ENCODE results near the gene CYFIP1.

The CYFIP1 gene

DNA sequence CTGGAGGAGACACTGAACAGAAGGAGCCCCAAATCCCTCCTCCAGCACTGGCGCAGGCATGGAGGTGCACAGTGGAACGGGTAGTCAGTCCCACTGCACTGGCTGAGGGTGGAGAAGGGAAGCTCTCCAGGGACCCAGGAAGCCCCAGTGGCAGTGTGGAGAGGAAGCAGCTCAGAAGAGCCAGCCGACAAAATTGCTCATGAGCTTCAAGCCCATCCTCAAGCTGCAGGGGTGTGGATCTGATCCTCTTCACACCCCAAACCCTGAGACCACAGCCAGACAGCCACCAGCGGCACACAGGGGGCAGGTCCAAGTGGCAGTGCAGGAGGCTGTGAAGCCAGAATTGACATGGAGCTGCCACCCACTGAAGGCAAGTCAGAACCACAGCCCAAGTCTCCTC is 32.1 kb downstream of the CYFIP1 start:
- no peak for DNase-seq

- DNase-seq, result no peak
Measured at GRCh38 chr15:22947101-22948000, 32.8 kb downstream of the CYFIP1 start.

DNA sequence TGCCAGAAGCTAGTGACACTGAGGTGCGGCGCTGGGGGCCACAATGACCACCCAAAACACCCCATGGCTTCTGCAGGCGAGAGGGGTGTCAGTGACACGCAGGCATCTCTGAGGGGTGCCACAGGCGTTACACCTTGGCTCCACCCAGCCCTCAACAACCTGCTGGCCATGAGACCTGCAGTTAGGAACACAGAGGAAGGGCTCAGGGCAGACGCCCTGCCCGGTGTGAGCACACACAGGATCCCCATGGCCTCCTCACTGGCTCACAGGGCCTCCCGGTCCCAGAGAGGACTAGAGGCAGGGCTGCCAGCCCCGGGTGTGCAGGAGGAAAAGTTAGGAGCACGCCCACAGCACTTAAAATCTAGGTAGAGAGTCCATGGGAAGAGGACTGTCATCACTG is 35.1 kb downstream of the CYFIP1 start:
- DNase-seq, result no peak

GRCh38 chr15:22944651-22945050 is 35.5 kb downstream of the CYFIP1 start:
- DNase-seq, result no peak

DNA sequence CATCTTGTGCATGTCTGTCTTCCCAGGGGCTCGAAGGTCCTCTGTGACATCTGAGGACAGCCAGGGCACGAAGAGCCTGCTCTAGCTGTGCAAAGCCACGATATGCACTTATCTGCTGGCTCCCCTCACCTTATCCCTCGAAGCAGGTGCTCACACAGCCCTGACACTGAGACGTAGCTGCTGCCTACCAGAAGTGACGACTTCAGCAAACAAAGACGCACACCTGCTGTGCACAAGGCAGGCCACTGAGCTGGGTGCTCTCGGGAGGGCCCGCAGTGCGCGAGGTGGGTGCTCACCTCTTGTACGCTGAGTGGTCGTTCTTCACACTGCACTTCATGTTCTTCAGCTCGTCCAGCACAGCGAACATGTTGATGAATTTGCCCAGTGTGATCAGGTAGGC is 37.3 kb downstream of the CYFIP1 start:
- DNase-seq, result no peak

DNA sequence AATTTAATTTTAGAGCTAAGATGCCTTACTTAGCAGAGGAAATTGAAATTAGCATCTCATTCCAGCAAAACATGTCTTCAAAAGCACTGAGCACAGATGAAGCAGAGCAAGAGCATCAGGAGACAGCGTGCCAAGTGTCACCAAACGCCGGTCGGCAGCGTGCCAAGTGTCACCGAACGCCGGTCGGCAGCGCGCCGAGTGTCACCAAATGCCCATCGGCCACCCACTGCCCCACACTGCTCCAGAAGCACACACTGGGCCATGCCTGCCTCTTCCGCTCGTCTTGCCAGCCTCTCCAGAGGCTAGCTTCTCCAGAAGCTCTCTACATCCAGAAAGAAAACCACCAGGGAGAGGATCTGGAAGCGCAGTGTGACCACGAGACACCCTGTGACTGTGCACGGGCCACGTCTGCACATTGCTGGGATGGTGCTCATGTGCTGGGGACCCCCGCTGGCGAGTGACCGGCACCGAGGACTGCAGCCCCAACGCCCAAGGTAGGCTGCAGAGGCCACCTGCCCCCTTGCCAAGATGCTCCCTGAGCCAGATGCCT is 37.8 kb downstream of the CYFIP1 start:
- no peak for DNase-seq

GRCh38 chr15:22941179-22941578 is 39.0 kb downstream of the CYFIP1 start:
- DNase-seq, result no peak

DNA sequence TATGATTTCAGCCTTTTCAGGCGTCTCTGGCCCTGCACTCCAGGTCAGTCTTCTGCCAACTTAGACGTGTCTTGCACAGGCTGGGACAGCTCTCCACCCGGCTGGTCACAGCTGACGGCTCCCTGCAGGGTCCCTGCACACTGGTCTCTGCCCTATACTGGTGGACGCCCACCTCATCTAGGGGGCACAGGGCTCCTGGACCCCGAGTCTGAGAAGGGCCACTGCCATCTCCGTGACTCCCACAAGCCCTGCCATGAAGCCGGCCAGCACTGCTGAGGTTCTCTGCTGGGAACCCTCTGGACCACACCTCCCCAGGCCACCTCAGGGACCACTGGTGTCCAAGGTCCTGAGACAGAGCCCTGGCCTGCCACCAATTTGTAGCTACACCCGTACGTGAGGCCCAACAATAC is 40.5 kb downstream of the CYFIP1 start:
- no peak for DNase-seq

DNA sequence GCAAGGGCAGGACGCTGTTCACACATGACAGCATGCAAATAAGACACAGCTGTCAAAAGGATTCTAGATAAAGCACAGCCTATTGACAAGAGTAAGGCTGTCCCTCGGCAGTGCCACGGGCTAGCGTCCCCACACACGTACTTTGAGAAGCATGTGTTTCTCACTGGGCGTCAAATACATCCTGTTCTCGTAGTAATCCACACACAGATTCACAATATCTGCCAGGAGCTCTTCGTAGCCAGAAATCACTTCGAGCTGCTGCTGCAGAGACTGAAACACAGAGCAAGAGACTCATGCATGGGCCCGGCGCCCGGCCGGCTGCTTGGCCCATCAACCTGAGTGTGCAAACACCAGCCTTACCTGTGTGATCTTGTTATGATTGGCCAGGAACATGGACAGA is 41.1 kb downstream of the CYFIP1 start:
- DNase-seq, result no peak

DNA sequence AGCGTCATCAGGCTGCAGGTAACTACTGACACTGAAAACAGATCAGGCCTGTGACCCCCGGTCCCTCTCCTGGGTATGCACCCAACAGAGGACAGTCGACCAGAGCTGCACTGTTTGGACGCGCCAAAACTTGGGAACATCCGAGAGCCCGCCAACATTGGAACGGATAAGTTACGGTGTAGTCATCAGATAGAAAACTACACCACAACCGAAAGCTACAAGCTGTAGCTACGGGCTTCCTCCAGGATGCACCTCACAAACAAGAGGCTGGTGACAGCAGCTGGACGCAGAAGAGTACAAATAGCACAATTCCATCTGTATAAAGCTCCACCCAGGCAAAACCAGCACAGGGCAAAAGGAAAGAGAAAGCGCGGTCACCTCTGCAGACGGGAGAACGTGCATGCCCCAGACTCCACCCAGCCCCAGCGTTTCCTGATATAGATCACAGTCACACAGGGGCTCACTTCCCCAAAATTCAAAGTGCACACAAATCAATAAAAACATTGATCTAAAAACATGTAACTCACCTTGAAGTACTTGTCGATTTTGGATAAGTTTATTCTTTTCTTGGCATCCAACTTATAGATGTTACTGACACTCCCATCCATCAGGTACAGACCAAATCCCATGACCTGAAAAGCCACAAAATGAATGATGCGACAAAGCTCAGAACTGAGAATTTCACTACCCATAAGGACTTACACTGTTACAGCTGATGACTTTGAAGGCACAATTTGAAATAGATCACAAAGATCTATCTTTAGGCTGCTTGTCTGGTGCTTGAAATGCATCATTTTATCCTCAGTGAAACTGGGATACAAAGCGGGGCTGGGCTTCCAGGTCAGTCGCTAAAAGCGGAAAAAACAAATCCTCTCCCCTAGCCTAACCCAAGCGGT is 43.3 kb downstream of the CYFIP1 start:
- no peak for DNase-seq

GRCh38 chr15:22933641-22934061 is 46.5 kb downstream of the CYFIP1 start:
- DNase-seq, result no peak

GRCh38 chr15:22931784-22932536 is 48.2 kb downstream of the CYFIP1 start:
- no peak for DNase-seq

- no peak for DNase-seq
Measured at GRCh38 chr15:22930782-22931484, 49.2 kb downstream of the CYFIP1 start.

- DNase-seq, result no peak
Measured at GRCh38 chr15:22927761-22928160, 52.4 kb downstream of the CYFIP1 start.

- DNase-seq, result no peak
Measured at GRCh38 chr15:22925875-22926274, 54.3 kb downstream of the CYFIP1 start.

- DNase-seq, result no peak
Measured at GRCh38 chr15:22922003-22922402, 58.2 kb downstream of the CYFIP1 start.

GRCh38 chr15:22919171-22919570 is 61.0 kb downstream of the CYFIP1 start:
- DNase-seq, result no peak

GRCh38 chr15:22918596-22919140 is 61.5 kb downstream of the CYFIP1 start:
- DNase-seq, result no peak

- DNase-seq, result no peak
Measured at GRCh38 chr15:22918056-22918455, 62.1 kb downstream of the CYFIP1 start.

DNA sequence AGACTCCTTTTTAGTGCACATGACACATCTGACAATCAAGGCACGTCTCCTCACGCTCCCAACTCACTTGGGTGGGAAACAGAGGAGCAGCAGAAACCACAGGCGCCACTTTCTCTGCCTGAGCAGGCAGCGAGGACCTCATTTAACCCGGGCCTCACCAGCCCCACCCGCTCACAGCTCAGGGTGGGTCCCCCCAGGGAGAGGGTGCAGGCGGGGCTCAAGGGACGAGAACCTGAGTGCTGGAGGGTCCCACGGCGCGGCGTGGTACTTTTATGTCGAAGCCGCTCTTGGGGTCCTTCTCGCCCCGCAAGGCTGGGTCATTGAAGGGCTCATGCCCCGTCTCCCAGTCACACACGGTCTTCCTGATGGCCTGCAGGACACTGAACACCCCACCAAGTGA is 62.6 kb downstream of the CYFIP1 start:
- no peak for DNase-seq

DNA sequence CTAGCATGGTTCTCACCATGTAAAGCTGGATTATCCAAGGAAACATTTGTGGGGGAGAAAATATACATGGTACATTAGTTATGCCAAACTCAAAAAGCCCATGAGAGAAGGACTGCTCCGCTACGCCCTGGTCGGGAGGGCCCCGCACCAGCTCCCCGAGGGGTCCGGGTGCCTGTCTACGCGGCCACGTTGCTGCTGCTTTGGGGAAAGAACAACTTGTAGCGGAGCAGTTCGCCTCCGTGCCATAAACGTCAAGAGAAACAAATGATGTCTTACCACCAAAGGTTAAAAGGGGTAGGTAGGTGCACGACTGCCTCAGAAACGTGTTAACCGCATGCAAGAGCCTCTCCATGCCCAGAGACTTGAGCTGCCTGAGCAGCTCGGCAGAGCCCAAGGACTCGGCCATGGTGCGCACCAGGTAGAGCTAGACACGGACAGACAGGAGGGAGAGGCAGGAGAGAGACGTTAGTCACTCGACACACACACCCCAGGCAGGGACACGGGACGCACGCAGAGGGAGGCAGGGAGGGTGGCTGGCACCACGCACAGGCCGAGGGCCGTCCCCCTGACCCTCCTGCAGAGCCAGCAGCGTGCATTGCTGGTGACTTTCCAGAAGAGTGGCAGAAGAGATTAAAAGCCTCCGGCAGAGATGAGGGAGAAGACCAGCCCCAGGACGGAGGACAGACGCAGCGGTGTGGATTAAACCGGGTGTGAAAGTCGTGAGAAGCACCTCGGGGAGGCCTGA is 63.4 kb downstream of the CYFIP1 start:
- DNase-seq, result no peak

Measured in effector CD4-positive, alpha-beta T cell (primary cell).